H1 (cell line): ENCODE data around the gene SLC27A6. TPM values are rescaled to one million over a fixed set of nuclear protein-coding genes. Genes with fewer than 3 reads are reported as not detected.
A peak's percentile ranks its signal among the peaks of the same experiment; 100 is the strongest.

ENCODE experiments used
- CTCF ChIA-PET: fragments of 300-600 bp; sonication (Branson Sonifier 250); formaldehyde crosslinking; loops from one replicate; lab custom pipeline; 2021; ENCODE audit not compliant: partially characterized antibody; lab: Charles Lee
- POLR2A ChIA-PET: fragments of 300-600 bp; sonication (Branson Sonifier 250); formaldehyde crosslinking; loops from one replicate; lab custom pipeline; 2021; ENCODE audit warnings: inconsistent platforms; ENCODE audit not compliant: partially characterized antibody; lab: Charles Lee
- DNase-seq, 2 experiments: peaks; one replicate each; pipeline versions ENCODE4 v3.0.0 to v3.0.0-alpha.2; 2010 to 2022; ENCODE audit warnings: low spot score in 2 of 2, low read depth in 1 of 2, mixed read lengths in 1 of 2
- FAIRE-seq: peaks from 2 replicates; lab custom pipeline; 2011; peaks lifted over from hg19 to GRCh38; lab: Jason Lieb, UNC
- H2AFZ ChIP-seq: 2 replicates; pipeline ENCODE4 v1.8.1; 2012; ENCODE audit warnings: low read length, inconsistent platforms
- H2AK5ac ChIP-seq: 2 replicates; pipeline ENCODE4 v1.6.1; 2013; ENCODE audit warnings: low read depth, low read length
- H2BK120ac ChIP-seq: replicated peaks from 2 replicates; pipeline ENCODE3; 2013; ENCODE audit warnings: low read depth, low read length, inconsistent platforms
- H2BK12ac ChIP-seq: 2 replicates; pipeline ENCODE4 v1.6.1; 2013; ENCODE audit warnings: low read depth, low read length
- H2BK15ac ChIP-seq: 2 replicates; pipeline ENCODE4 v1.6.1; 2013; ENCODE audit warnings: low read length
- H2BK20ac ChIP-seq: 2 replicates; pipeline ENCODE4 v1.6.1; 2013; ENCODE audit warnings: low read length
- H2BK5ac ChIP-seq: 2 replicates; pipeline ENCODE4 v1.6.1; 2013; ENCODE audit warnings: low read depth, low read length
- H3K14ac ChIP-seq: 2 replicates; pipeline ENCODE4 v1.6.1; 2013; ENCODE audit warnings: inconsistent platforms; ENCODE audit not compliant: insufficient read length
- H3K18ac ChIP-seq: 2 replicates; pipeline ENCODE4 v1.6.1; 2013; ENCODE audit warnings: low read length; ENCODE audit errors: extremely low read depth
- H3K23ac ChIP-seq: 2 replicates; pipeline ENCODE4 v1.6.1; 2013; ENCODE audit warnings: inconsistent platforms; ENCODE audit not compliant: insufficient read length
- H3K23me2 ChIP-seq: 2 replicates; pipeline ENCODE4 v1.6.1; 2013; ENCODE audit warnings: low read depth, low read length
- H3K27ac ChIP-seq: 2 replicates; pipeline ENCODE4 v1.6.1; 2011; ENCODE audit warnings: low read depth, low read length, inconsistent platforms
- H3K27me3 ChIP-seq, 4 experiments: replicated peaks in 1 of 4; 1 replicate in 1 of 4; 2 replicates in 3 of 4; pipeline versions ENCODE4 v1.6.1 to v1.8.1; 2011 to 2013; ENCODE audit warnings: low read length in 3 of 4, mild to moderate bottlenecking in 3 of 4, inconsistent platforms in 2 of 4, mixed read lengths in 2 of 4, moderate library complexity in 1 of 4; ENCODE audit not compliant: control insufficient read depth in 3 of 4, insufficient read depth in 3 of 4; ENCODE audit errors: extremely low read depth in 1 of 4
- H3K36me3 ChIP-seq, 4 experiments: 2 replicates each; pipeline versions ENCODE4 v1.6.1 to v1.8.1; 2011 to 2013; ENCODE audit warnings: mild to moderate bottlenecking in 4 of 4, low read length in 3 of 4, moderate library complexity in 2 of 4, control low read depth in 1 of 4, inconsistent platforms in 1 of 4; ENCODE audit not compliant: insufficient read depth in 4 of 4, control insufficient read depth in 2 of 4
- H3K4ac ChIP-seq: replicated peaks from 2 replicates; pipeline ENCODE3; 2013; ENCODE audit warnings: low read length, low read depth, mixed read lengths, inconsistent platforms; ENCODE audit not compliant: insufficient read length
- H3K4me1 ChIP-seq, 4 experiments: replicated peaks in 1 of 4; 1 replicate in 1 of 4; 2 replicates in 3 of 4; pipeline versions ENCODE4 v1.6.1 to v1.8.1; 2011 to 2013; ENCODE audit warnings: low read length in 3 of 4, inconsistent platforms in 2 of 4, mixed read lengths in 1 of 4; ENCODE audit not compliant: insufficient read depth in 4 of 4, control insufficient read depth in 3 of 4
- H3K4me2 ChIP-seq, 2 experiments: 2 replicates each; pipeline versions ENCODE4 v1.6.1 to v1.8.1; 2011 to 2013; ENCODE audit warnings: low read depth in 2 of 2, low read length in 2 of 2, control low read depth in 1 of 2, inconsistent platforms in 1 of 2, mild to moderate bottlenecking in 1 of 2; ENCODE audit not compliant: insufficient read depth in 1 of 2
- H3K4me3 ChIP-seq, 4 experiments: fragments of 200-600, 300-600 bp in 1 of 4; sonication (generic), shearing (Covaris generic), sonication (Bioruptor Twin) in 1 of 4; 2 replicates each; pipeline versions ENCODE4 v1.5.1 to v1.8.1; 2011 to 2016; ENCODE audit warnings: low read length in 4 of 4, low read depth in 3 of 4, control low read depth in 2 of 4, inconsistent platforms in 2 of 4, mild to moderate bottlenecking in 2 of 4, mixed read lengths in 1 of 4, moderate library complexity in 1 of 4; ENCODE audit not compliant: insufficient read depth in 2 of 4; ENCODE audit errors: extremely low read depth in 1 of 4
- H3K56ac ChIP-seq: replicated peaks from 2 replicates; pipeline ENCODE3; 2013; ENCODE audit warnings: low read depth, mild to moderate bottlenecking, mixed read lengths, low read length, inconsistent platforms; ENCODE audit not compliant: insufficient read length
- H3K79me1 ChIP-seq: 2 replicates; pipeline ENCODE4 v1.6.1; 2013; ENCODE audit warnings: low read depth, low read length, control low read depth
- H3K79me2 ChIP-seq, 2 experiments: 2 replicates each; pipeline versions ENCODE4 v1.6.1 to v1.8.1; 2012 to 2013; ENCODE audit warnings: low read length in 2 of 2, mild to moderate bottlenecking in 2 of 2, inconsistent platforms in 1 of 2; ENCODE audit not compliant: insufficient read depth in 2 of 2, control insufficient read depth in 1 of 2
- H3K9ac ChIP-seq, 4 experiments: replicated peaks in 1 of 4; 1 replicate in 1 of 4; 2 replicates in 3 of 4; pipeline versions ENCODE4 v1.6.1 to v1.8.1; 2011 to 2013; ENCODE audit warnings: low read depth in 3 of 4, low read length in 3 of 4, control low read depth in 2 of 4, mild to moderate bottlenecking in 2 of 4, moderate library complexity in 2 of 4, inconsistent platforms in 1 of 4; ENCODE audit errors: extremely low read depth in 1 of 4
- H3K9me3 ChIP-seq, 2 experiments: 2 replicates each; pipeline versions ENCODE4 v1.6.1 to v1.8.1; 2012 to 2013; ENCODE audit warnings: mild to moderate bottlenecking in 2 of 2, moderate library complexity in 2 of 2, control low read depth in 1 of 2, inconsistent platforms in 1 of 2, low read depth in 1 of 2, low read length in 1 of 2, mixed read lengths in 1 of 2; ENCODE audit not compliant: insufficient read depth in 2 of 2
- H4K20me1 ChIP-seq, 2 experiments: replicated peaks in 1 of 2; 2 replicates each; pipeline versions ENCODE3 to v1.8.1; 2011 to 2013; ENCODE audit warnings: inconsistent platforms in 2 of 2, low read length in 2 of 2, mild to moderate bottlenecking in 1 of 2; ENCODE audit not compliant: insufficient read depth in 2 of 2, control insufficient read depth in 1 of 2
- H4K5ac ChIP-seq: 2 replicates; pipeline ENCODE4 v1.6.1; 2013; ENCODE audit warnings: low read length, low read depth, mixed read lengths, inconsistent platforms; ENCODE audit not compliant: insufficient read length
- H4K8ac ChIP-seq: 2 replicates; pipeline ENCODE4 v1.8.0; 2013; ENCODE audit warnings: mild to moderate bottlenecking, moderate library complexity, low read length, inconsistent platforms; ENCODE audit not compliant: insufficient read depth; ENCODE audit errors: extremely low read depth
- H4K91ac ChIP-seq: replicated peaks from 2 replicates; pipeline ENCODE3; 2013; ENCODE audit warnings: low read length, mixed read lengths, inconsistent platforms; ENCODE audit not compliant: insufficient read length
- CEBPB ChIP-seq: IDR thresholded peaks from 2 replicates; pipeline ENCODE4 v1.6.1; 2012; ENCODE audit warnings: low read depth, low read length
- SP2 ChIP-seq: IDR thresholded peaks from 2 replicates; pipeline ENCODE4 v1.6.1; 2012; ENCODE audit warnings: mild to moderate bottlenecking, low read length, inconsistent platforms
- YY1 ChIP-seq: IDR thresholded peaks from 2 replicates; pipeline ENCODE4 v1.6.1; 2011; ENCODE audit warnings: low read depth, mild to moderate bottlenecking, low read length
- polyA plus RNA-seq, 7 experiments: library from polyadenylated mRNA; depleted of rRNA in 3 of 7; stranded (reverse) in 5 of 7; unstranded in 2 of 7; fragments of >200 nt in 5 of 7; fragments of 200-250 nt in 2 of 7; gene quantifications; 1 replicate in 5 of 7; 2 replicates in 1 of 7; 4 replicates in 1 of 7; pipeline versions ENCODE4 v1.2.1 to v1.2.3, GENCODE V29; 2011 to 2013; ENCODE audit warnings: missing spikeins in 2 of 7, mixed read lengths in 2 of 7
- total RNA-seq: library from RNA; stranded (reverse); fragmentation: NEBNext Ultra II Directional; extraction: Animal tissue kit (Norgen Biotek cat#: 25700); gene quantifications from 2 replicates; pipeline ENCODE4 v1.2.1, GENCODE V29; 2021

SLC27A6 gene
- total and polyA plus RNA-seq, 2 of the 8 experiments (the other 6 are each of a cell fraction or from before 2014, with no cell fraction given) = 4.0 to 4.7 TPM

DNA sequence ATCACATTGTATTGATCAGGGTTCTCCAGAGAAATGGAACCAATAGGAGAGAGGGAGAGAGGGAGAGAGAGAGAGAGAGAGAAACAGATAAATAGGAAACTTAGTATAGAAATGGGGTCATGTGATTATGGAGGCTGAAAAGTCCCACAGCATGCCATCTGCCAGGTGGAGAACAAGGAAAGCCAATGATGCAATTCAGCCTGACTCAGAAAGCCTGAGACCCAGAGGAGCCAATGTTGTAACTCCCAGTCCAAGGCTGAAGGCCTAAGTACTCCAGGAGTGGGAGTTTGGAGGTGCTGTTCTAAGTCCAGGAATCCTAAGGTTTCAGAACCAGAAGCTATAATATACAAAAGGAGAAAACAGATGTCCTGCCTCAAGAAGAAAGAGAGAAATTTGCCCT is 80.9 kb downstream of the SLC27A6 start:
- CTCF ChIA-PET = no interaction called here
- no peak overlapping the region for H3K18ac ChIP-seq

More for the DNA sequence above, 80.9 kb downstream of the SLC27A6 start:
- H3K27ac ChIP-seq = no peak overlapping the region
- TF ChIP-seq CEBPB (peak; percentile 37; the same call in 1 of the 2 replicates), YY1 (no peak), SP2 (no peak)
- H3K14ac ChIP-seq = no peak overlapping the region
- H3K9ac ChIP-seq = no peak overlapping the region
- no peak overlapping the region for H2BK5ac ChIP-seq
- no peaks in the 10 kb centered on the region for H4K20me1 ChIP-seq
- no peaks in the 10 kb centered on the region for H3K4me1 ChIP-seq
- no peak overlapping the region for H2BK120ac ChIP-seq
- no peak overlapping the region for H4K5ac ChIP-seq
- H3K4me2 ChIP-seq = no peak overlapping the region
- H2BK20ac ChIP-seq = no peak overlapping the region
- POLR2A ChIA-PET = no interaction called here
- H3K4ac ChIP-seq = no peak overlapping the region
- no peak for FAIRE-seq
- no peaks in the 10 kb centered on the region for H3K9me3 ChIP-seq
- H3K36me3 ChIP-seq = no peaks in the 10 kb centered on the region
- no peak overlapping the region for H2BK12ac ChIP-seq
- H4K8ac ChIP-seq = no peak overlapping the region
- no peak overlapping the region for H3K4me3 ChIP-seq
- no peaks in the 10 kb centered on the region for H3K27me3 ChIP-seq
- no peak overlapping the region for H2AFZ ChIP-seq
- no peak overlapping the region for H3K56ac ChIP-seq
- H2BK15ac ChIP-seq = no peak overlapping the region
- DNase-seq = no peak
- no peak overlapping the region for H2AK5ac ChIP-seq
- no peaks in the 10 kb centered on the region for H3K79me2 ChIP-seq
- no peaks in the 10 kb centered on the region for H3K79me1 ChIP-seq
- no peak overlapping the region for H4K91ac ChIP-seq
- no peak overlapping the region for H3K23ac ChIP-seq
- no peaks in the 10 kb centered on the region for H3K23me2 ChIP-seq
